ENCODE results near the gene KRTAP2-3. TPM values are rescaled to one million over a fixed set of nuclear protein-coding genes. Genes with fewer than 3 reads are reported as not detected.
A peak's percentile ranks its signal among the peaks of the same experiment; 100 is the strongest.
"Not testable (repeated sequence)": the region's sequence is repeated elsewhere in the genome, so short reads cannot be mapped to it uniquely, and the experiment has no call there.

The KRTAP2-3 gene
- total RNA-seq, 1 donor, result not detected

- no peak for DNase-seq (ENCODE audit: insufficient read length, low spot score, missing footprints)
- Histone ChIP-seq H3K27ac (ENCODE audit: low read depth, low read length) (no peak overlapping the region), H3K4me1 (ENCODE audit: insufficient read depth, low read length) (peaks cover 24% of the 10 kb centered on the region), H3K9me3 (ENCODE audit: low read depth, low read length) (no peaks in the 10 kb centered on the region), H4K20me1 (ENCODE audit: insufficient read depth, low read length) (no peaks in the 10 kb centered on the region), H2AFZ (ENCODE audit: low read length) (no peak overlapping the region), H3K4me2 (ENCODE audit: insufficient read depth, low read length) (no peak overlapping the region), H3K79me2 (ENCODE audit: insufficient read depth, low read length) (no peaks in the 10 kb centered on the region), H3K27me3 (ENCODE audit: insufficient read depth, low read length) (no peaks in the 10 kb centered on the region), H3K4me3 (ENCODE audit: insufficient read depth, low read length) (no peak overlapping the region), H3K36me3 (ENCODE audit: insufficient read depth, low read length) (no peaks in the 10 kb centered on the region)
- no peak for TF ChIP-seq CTCF (IDR thresholded peaks at IDR 0.05; ENCODE audit: extremely low read depth, low read depth, low read length)
Observed at GRCh38 chr17:41103896-41104295, 44.0 kb upstream of the KRTAP2-3 start.

- no peak for TF ChIP-seq CTCF (IDR thresholded peaks at IDR 0.05; ENCODE audit: extremely low read depth, low read depth, low read length)
- Histone ChIP-seq H4K20me1 (ENCODE audit: insufficient read depth, low read length) (no peaks in the 10 kb centered on the region), H3K4me1 (ENCODE audit: insufficient read depth, low read length) (peaks cover 35% of the 10 kb centered on the region), H3K27me3 (ENCODE audit: insufficient read depth, low read length) (no peaks in the 10 kb centered on the region), H3K36me3 (ENCODE audit: insufficient read depth, low read length) (no peaks in the 10 kb centered on the region), H2AFZ (ENCODE audit: low read length) (peak within 1 kb of the TSS; percentile 27), H3K9me3 (ENCODE audit: low read depth, low read length) (no peaks in the 10 kb centered on the region), H3K79me2 (ENCODE audit: insufficient read depth, low read length) (no peaks in the 10 kb centered on the region), H3K4me3 (ENCODE audit: insufficient read depth, low read length) (no peak within 1 kb of the TSS), H3K4me2 (ENCODE audit: insufficient read depth, low read length) (no peak within 1 kb of the TSS), H3K27ac (ENCODE audit: low read depth, low read length) (peak within 1 kb of the TSS; percentile 42)
- no peak for DNase-seq (ENCODE audit: insufficient read length, low spot score, missing footprints)
Observed at GRCh38 chr17:41101586-41102259, 41.8 kb upstream of the KRTAP2-3 start, which contains the start of gene KRTAP4-16. Gene KRTAP4-16, minus strand, starts transcription at chr17:41102209. Its CDS starts 0 bp downstream, at chr17:41102209.

- not testable (repeated sequence) for H3K4me2 ChIP-seq (ENCODE audit: insufficient read depth, low read length); H4K20me1 ChIP-seq (ENCODE audit: insufficient read depth, low read length); H3K27me3 ChIP-seq (ENCODE audit: insufficient read depth, low read length); H3K9me3 ChIP-seq (ENCODE audit: low read depth, low read length); DNase-seq (ENCODE audit: insufficient read length, low spot score, missing footprints); H3K36me3 ChIP-seq (ENCODE audit: insufficient read depth, low read length); H3K79me2 ChIP-seq (ENCODE audit: insufficient read depth, low read length); H3K4me3 ChIP-seq (ENCODE audit: insufficient read depth, low read length); H2AFZ ChIP-seq (ENCODE audit: low read length)
- peaks cover 31% of the 10 kb centered on the region for H3K4me1 ChIP-seq (ENCODE audit: insufficient read depth, low read length)
- H3K27ac ChIP-seq (ENCODE audit: low read depth, low read length), result peak overlapping the region; percentile 73
Observed at GRCh38 chr17:41099682-41100480, 40.0 kb upstream of the KRTAP2-3 start.

- no peaks in the 10 kb centered on the region for H3K79me2 ChIP-seq (ENCODE audit: insufficient read depth, low read length)
- DNase-seq (ENCODE audit: insufficient read length, low spot score, missing footprints), result peak; percentile 58
- H4K20me1 ChIP-seq (ENCODE audit: insufficient read depth, low read length), result no peaks in the 10 kb centered on the region
- no peaks in the 10 kb centered on the region for H3K36me3 ChIP-seq (ENCODE audit: insufficient read depth, low read length)
- H3K4me1 ChIP-seq (ENCODE audit: insufficient read depth, low read length), result peaks cover 29% of the 10 kb centered on the region
- no peaks in the 10 kb centered on the region for H3K9me3 ChIP-seq (ENCODE audit: low read depth, low read length)
- peak overlapping the region; percentile 76 for H2AFZ ChIP-seq (ENCODE audit: low read length)
- no peak for TF ChIP-seq CTCF (IDR thresholded peaks at IDR 0.05; ENCODE audit: extremely low read depth, low read depth, low read length)
- no peaks in the 10 kb centered on the region for H3K27me3 ChIP-seq (ENCODE audit: insufficient read depth, low read length)
- peak overlapping the region; percentile 20 for H3K4me2 ChIP-seq (ENCODE audit: insufficient read depth, low read length)
- no peak overlapping the region for H3K4me3 ChIP-seq (ENCODE audit: insufficient read depth, low read length)
- H3K27ac ChIP-seq (ENCODE audit: low read depth, low read length), result peak overlapping the region; percentile 59
Observed at GRCh38 chr17:41098481-41098880, 38.6 kb upstream of the KRTAP2-3 start.

All from osteoblast (primary cell).